NCI-H1694 treated with DMSO at 0.1 percent for 48 hours (cell line): ENCODE results near the gene TP53RK.
A peak's percentile ranks its signal among the peaks of the same experiment; 100 is the strongest.
"Not testable (repeated sequence)": the region's sequence is repeated elsewhere in the genome, so short reads cannot be mapped to it uniquely, and the experiment has no call there.

ENCODE experiments used
- DNase-seq: peaks from one replicate; lab custom pipeline; 2025; lab: John Stamatoyannopoulos, UW

Gene TP53RK

GRCh38 chr20:46683011-46683667 lies 6.1 kb downstream of the TP53RK start:
- no peak for DNase-seq

GRCh38 chr20:46682063-46682821 lies 7.0 kb downstream of the TP53RK start:
- no peak for DNase-seq

- peak; percentile 32 for DNase-seq
Observed at GRCh38 chr20:46681032-46681854, 8.0 kb downstream of the TP53RK start.

- DNase-seq = no peak
Observed at GRCh38 chr20:46680684-46681031, 8.6 kb downstream of the TP53RK start.

GRCh38 chr20:46678516-46678915 lies 10.7 kb downstream of the TP53RK start:
- no peak for DNase-seq

- no peak for DNase-seq
Observed at GRCh38 chr20:46677608-46678007, 11.6 kb downstream of the TP53RK start.

- DNase-seq = not testable (repeated sequence)
Observed at GRCh38 chr20:46676649-46677316, 12.5 kb downstream of the TP53RK start.

GRCh38 chr20:46674253-46675083 lies 14.8 kb downstream of the TP53RK start:
- DNase-seq = no peak

- no peak for DNase-seq
Observed at GRCh38 chr20:46673394-46674252, 15.6 kb downstream of the TP53RK start.

- DNase-seq = no peak
Observed at GRCh38 chr20:46672543-46673148, 16.6 kb downstream of the TP53RK start.

GRCh38 chr20:46671866-46672542 lies 17.2 kb downstream of the TP53RK start:
- DNase-seq = no peak

- no peak for DNase-seq
Observed at GRCh38 chr20:46670585-46671584, 18.4 kb downstream of the TP53RK start.

GRCh38 chr20:46670228-46670584 lies 19.0 kb downstream of the TP53RK start:
- DNase-seq = no peak

GRCh38 chr20:46666818-46667515 lies 22.3 kb downstream of the TP53RK start:
- no peak for DNase-seq

GRCh38 chr20:46666306-46666705 lies 22.9 kb downstream of the TP53RK start:
- no peak for DNase-seq

- no peak for DNase-seq
Observed at GRCh38 chr20:46665602-46666001, 23.6 kb downstream of the TP53RK start.

GRCh38 chr20:46663531-46663930 lies 25.7 kb downstream of the TP53RK start:
- no peak for DNase-seq

GRCh38 chr20:46661659-46662058 lies 27.6 kb downstream of the TP53RK start:
- no peak for DNase-seq
